ENCODE measurements around the gene RBM41.
A peak's percentile ranks its signal among the peaks of the same experiment; 100 is the strongest.
"Not testable (repeated sequence)": the region's sequence is repeated elsewhere in the genome, so short reads cannot be mapped to it uniquely, and the experiment has no call there.

RBM41 gene

DNA sequence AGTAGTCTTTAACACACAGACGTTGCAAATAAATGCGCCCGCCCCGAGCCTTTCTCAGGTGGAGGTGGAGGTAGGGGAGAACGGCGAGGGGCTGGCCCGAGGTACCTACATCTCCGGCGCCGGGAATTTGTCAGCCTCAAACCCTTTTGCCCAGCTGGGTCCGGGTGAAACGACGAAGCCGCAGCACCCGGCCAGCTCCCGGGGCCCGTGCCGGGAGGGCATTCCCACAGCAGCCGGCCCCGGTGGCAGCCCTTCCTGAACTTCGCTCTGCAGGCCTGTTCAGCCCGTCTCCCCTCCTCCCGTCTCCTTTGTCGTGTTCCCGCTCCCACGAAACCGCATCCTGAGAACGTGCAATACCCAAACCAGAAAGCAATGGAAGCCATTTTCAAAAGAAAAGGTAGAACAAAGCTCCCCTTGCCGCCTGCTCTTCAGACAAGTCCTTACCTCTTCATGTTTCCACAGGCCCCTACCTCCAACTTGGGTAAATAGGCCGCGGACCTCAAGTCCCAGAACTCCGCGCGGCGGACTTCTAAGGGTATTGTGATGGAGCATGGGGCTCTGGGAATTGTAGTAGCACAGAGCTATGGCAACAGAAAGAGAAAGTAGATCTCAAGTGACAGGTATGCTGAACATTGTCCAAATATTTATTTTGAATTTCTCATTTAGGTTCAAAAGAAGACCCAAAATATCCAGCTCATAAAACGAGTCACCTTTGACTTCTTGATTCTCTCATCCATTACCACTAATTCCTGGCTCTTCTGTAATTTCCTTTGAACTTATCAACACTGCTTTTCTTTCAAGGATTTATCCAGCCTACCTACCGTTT lies at the start of gene RBM41:
RBM41 (minus strand) TSS at position 501 of the 826 bp plus-strand sequence; CDS start at position 452, 49 bp downstream.
- ATAC-seq (peak; percentile 100), DNase-seq (peak; percentile 57 to 78)
- Mint-ChIP-seq H3K9me3 (no peaks in the 10 kb centered on the region), H3K27me3 (no peaks in the 10 kb centered on the region), H3K4me3 (peak within 1 kb of the TSS; percentile 97 to 100), H3K4me1 (peaks cover 22% of the 10 kb centered on the region), H3K27ac (peak within 1 kb of the TSS; percentile 98 to 99)

DNA sequence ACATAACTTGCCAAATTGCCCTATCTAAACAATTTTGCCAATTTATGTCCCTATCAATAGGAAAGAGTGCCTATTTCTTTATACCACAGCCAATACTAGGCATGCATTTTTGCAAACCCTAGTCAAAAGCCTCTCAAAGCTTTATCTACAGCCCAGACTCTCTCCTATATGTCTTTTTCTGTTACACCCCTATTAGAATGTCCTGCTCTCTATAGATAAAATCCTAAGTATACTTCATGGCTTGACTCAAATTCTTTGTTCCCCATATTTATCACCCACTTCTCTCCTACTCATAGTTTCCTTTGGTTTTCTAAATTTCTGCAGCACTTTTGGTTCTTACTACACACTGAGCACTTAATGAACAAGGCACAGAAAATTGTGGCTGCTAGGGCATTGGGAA lies 49.6 kb upstream of the RBM41 start:
- H3K4me1 Mint-ChIP-seq, result no peaks in the 10 kb centered on the region
- H3K27me3 Mint-ChIP-seq, result no peaks in the 10 kb centered on the region
- ATAC-seq (no peak), DNase-seq (no peak)
- H3K4me3 Mint-ChIP-seq, result no peak overlapping the region
- H3K9me3 Mint-ChIP-seq, result no peaks in the 10 kb centered on the region
- H3K27ac Mint-ChIP-seq, result no peak overlapping the region

DNA sequence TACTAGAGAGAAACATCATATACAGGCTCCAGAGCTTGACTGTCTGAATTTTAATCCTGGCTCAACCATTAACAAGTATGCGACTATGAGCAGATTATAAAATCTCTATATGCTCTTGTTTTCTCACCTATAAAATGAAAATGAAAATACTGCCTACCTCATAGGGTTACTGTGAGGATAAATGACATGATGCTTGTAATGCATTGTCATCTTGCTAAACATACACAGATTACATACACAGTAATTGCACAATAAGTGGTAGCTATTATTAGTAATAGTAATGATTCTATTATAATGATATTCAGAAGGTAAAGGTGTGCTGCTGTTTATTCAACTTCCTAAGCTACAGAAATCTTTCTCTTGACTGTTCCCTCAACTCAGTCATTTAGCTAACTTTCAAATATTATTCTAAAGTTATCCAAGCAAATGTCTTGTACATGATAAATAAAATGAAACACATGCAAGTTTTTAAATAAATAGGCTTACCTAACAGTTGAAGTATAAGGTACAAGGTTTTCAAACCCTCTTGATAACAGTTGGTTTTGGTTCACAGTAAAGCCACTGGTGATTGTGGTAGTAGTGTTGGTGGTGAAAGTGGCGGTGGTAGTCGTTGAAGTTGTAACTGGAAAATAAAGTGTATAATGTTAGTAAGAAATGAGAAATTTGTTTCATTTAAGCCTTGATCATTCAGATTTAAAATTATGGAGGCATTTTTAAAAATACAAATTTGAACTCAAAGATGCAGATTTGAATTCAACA lies 48.7 kb upstream of the RBM41 start:
- no peaks in the 10 kb centered on the region for H3K4me1 Mint-ChIP-seq
- DNase-seq, result no peak
- H3K4me3 Mint-ChIP-seq, result no peak overlapping the region
- H3K9me3 Mint-ChIP-seq, result no peaks in the 10 kb centered on the region
- no peak for ATAC-seq
- no peaks in the 10 kb centered on the region for H3K27me3 Mint-ChIP-seq
- no peak overlapping the region for H3K27ac Mint-ChIP-seq

DNA sequence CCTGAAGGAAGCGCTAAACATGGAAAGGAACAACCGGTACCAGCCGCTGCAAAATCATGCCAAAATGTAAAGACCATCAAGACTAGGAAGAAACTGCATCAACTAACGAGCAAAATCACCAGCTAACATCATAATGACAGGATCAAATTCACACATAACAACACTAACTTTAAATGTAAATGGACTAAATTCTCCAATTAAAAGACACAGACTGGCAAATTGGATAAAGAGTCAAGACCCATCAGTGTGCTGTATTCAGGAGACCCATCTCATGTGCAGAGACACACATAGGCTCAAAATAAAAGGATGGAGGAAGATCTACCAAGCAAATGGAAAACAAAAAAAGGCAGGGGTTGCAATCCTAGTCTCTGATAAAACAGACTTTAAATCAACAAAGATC lies 39.0 kb upstream of the RBM41 start:
- not testable (repeated sequence) for H3K27ac Mint-ChIP-seq, H3K27me3 Mint-ChIP-seq, H3K4me1 Mint-ChIP-seq, H3K4me3 Mint-ChIP-seq, H3K9me3 Mint-ChIP-seq, ATAC-seq, DNase-seq

DNA sequence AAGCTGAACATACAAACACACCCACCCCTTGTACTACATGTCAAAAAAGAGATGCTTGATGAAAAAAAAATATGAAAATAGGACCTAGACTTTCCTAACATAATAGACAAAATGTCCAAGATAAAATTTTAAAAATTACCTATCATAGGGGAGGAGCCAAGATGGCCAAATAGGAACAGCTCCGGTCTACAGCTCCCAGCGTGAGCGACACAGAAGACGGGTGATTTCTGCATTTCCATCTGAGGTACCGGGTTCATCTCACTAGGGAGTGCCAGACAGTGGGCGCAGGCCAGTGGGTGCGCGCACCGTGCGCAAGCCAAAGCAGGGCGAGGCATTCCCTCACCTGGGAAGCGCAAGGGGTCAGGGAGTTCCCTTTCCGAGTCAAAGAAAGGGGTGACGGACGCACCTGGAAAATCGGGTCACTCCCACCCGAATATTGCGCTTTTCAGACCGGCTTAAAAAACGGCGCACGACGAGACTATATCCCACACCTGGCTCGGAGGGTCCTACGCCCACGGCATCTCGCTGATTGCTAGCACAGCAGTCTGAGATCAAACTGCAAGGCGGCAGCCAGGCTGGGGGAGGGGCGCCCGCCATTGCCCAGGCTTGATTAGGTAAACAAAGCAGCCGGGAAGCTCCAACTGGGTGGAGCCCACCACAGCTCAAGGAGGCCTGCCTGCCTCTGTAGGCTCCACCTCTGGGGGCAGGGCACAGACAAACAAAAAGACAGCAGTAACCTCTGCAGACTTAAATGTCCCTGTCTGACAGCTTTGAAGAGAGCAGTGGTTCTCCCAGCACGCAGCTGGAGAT lies 37.2 kb upstream of the RBM41 start:
- H3K27ac Mint-ChIP-seq, result peak overlapping the region; percentile 33 to 82
- ATAC-seq, result peak; percentile 33
- H3K27me3 Mint-ChIP-seq, H3K4me1 Mint-ChIP-seq, H3K9me3 Mint-ChIP-seq: not testable (repeated sequence)
- H3K4me3 Mint-ChIP-seq, result peak overlapping the region; percentile 73 to 80
- DNase-seq, result peak in 1 of 2 donors; percentile 9

DNA sequence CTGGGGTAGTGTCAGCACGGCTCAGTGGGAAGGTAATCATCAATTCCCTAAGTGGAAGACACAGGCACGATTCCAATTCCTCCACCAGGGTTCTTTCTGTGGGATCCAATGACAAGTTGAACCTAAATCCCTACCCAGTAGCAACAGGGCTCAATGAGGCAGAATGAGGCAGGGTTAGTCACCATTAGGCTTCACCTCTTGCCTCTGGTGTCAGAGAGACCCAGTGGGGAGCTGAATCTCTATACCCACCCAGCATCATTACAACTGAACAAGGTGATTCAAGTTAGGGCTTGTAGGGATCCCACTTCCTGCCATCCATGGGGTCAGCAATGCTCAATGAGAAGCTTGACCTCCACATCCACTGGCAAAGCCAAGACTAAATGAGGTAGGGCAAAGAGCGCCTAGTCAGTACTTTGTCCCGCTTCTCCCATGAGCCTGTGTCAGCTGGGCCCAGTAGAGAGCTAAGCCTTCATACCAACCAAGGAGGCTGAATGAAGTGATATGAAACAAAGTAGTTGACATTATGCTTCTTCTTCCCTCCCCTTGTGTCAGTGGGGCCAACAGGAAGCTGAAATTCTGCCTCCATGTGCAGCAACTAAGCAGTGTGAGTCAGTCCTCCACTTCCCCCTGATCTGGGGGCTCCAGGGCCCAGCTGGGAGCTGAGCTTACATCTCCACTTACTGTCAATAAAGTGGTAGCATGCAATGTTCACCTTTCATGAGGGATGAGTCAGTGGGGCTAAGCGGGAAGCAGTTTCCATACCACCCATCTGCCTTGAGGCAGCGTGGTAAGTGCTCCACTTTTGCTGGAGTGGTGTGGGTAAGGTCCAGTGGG lies 36.4 kb upstream of the RBM41 start:
- H3K9me3 Mint-ChIP-seq, result no peaks in the 10 kb centered on the region
- peak overlapping the region; percentile 33 to 82 for H3K27ac Mint-ChIP-seq
- H3K27me3 Mint-ChIP-seq, result no peaks in the 10 kb centered on the region
- ATAC-seq (peak; percentile 87), DNase-seq (peak; percentile 7 to 31)
- peak overlapping the region; percentile 73 to 80 for H3K4me3 Mint-ChIP-seq
- peaks cover 5% of the 10 kb centered on the region for H3K4me1 Mint-ChIP-seq

DNA sequence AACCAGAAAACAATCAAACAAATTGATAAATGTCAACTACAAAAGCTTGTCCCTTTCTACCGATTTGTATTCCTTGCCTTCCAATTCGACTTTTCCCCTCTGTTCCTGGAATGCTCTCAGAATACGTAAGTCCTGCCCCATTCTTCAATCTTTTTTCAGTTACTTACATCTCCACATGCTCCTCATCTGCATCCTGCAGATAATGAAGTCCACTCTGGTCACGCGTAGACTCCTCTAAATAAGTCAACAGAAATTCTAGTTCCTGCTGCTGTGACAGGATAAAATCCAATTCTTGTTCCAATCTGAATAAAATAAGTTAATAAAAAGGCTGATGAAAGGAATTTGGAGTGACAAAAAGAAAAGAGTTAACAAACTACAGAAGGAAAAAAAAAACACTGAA lies 34.4 kb upstream of the RBM41 start:
- peaks cover 5% of the 10 kb centered on the region for H3K4me1 Mint-ChIP-seq
- no peak overlapping the region for H3K4me3 Mint-ChIP-seq
- H3K9me3 Mint-ChIP-seq, result no peaks in the 10 kb centered on the region
- peak overlapping the region in 1 of 2 donors; percentile 57 for H3K27ac Mint-ChIP-seq
- ATAC-seq, result no peak
- DNase-seq, result no peak
- no peaks in the 10 kb centered on the region for H3K27me3 Mint-ChIP-seq

DNA sequence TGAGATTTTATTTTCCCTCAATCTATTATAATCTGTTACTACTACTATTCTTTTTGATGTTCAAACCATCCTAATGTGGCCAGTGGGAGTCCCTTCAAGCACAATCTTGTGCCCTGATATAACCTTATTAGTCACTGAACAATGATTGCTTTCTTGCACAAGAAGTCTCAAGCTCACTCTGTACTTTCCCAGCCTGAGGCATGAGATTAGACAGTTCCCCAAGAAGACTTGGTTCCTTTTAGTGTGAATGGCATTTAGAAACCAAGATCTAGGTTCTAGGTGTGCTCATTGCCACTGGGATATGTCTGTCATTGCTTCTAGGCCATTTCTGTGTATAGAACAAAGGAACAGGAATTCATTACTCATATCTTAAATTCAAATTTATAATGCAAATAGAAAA lies 28.0 kb upstream of the RBM41 start:
- ATAC-seq, result no peak
- Mint-ChIP-seq H3K4me1 (peaks cover 5% of the 10 kb centered on the region), H3K27me3 (no peaks in the 10 kb centered on the region), H3K4me3 (no peak overlapping the region), H3K9me3 (no peaks in the 10 kb centered on the region), H3K27ac (no peak overlapping the region)
- DNase-seq, result no peak

DNA sequence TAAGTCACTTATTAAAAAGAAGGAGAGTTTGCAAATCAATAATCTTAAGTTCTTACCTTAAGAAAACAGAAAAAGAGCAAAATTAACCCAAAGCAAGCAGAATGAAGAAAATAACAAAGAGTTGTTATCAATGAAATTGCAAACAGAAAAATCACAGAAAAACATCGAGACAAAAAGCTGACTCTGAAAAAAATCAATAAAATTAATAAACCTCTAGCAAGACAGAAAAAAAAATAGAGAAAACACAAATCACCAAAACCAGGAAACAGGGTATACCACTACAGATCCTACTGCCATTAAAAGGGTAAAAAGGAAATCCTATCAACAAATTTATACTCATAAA lies 17.3 kb upstream of the RBM41 start:
- Mint-ChIP-seq H3K4me3 (peak overlapping the region; percentile 56 to 59), H3K9me3 (no peaks in the 10 kb centered on the region), H3K27ac (peak overlapping the region in 1 of 2 donors; percentile 88), H3K4me1 (peaks cover 13% of the 10 kb centered on the region), H3K27me3 (no peaks in the 10 kb centered on the region)
- DNase-seq, result no peak
- no peak for ATAC-seq

DNA sequence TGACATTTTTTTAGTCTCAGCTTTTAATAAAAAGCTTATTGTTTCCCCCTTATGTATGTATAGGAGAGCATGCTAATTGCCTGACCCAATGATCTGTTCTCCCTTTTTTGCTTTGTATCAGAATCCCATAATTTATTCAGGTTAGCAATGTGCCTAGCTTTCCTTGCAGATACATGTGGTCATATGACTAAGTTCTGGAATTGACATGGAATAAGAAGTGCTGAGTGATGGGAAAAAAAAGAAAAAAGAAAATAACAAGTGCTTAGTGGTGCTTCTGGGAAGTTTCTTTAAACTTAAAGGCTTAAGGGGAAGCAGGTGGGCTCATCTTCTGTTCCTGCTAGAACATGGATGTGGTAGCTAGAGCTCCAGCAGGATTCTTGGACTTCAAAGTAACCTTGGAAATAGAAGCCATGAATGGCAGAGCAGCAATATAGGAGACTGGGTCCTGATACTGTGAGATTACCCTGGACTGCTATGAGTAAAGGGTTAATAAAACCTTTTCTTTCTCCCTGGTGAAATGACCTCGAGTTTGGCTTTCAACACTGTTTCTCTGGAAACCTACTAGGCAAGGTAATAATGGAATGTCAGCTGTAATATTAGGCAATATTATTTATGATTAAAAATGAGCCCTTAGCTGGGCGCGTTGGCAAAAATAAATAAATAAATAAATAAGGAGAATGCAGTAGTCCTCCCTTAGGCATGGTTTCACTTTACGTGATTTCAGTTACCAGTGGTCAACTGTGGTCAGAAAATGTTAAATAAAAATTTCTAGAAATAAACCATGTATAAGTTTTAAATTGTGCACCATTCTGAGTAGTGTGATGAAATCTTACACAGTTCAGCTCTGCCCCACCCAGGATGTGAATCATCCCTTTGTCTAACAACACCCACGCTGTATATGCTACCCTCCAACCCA lies 16.7 kb upstream of the RBM41 start:
- Mint-ChIP-seq H3K4me3 (peak overlapping the region; percentile 56 to 59), H3K9me3 (no peaks in the 10 kb centered on the region), H3K4me1 (peaks cover 13% of the 10 kb centered on the region), H3K27me3 (no peaks in the 10 kb centered on the region), H3K27ac (peak overlapping the region; percentile 59 to 88)
- no peak for DNase-seq
- peak; percentile 90 for ATAC-seq

DNA sequence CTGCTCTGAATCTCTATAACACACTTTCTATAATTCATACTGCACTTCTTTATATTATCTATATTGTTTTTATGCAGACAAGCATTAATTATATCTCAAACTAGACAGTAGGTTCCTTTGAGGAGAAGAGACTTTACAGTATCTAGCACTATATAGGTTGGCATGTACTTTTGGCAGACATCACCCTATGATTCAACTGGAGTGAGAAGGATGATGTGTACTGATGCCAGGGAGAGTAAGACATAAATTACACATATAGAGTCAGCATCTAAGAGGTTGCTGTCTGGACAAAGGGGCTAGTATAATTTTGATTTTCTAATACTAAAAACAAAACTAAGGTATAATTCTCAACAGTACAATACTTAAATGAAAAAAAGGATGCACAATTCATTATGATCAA lies 5.1 kb upstream of the RBM41 start:
- H3K4me3 Mint-ChIP-seq, result no peak overlapping the region
- no peaks in the 10 kb centered on the region for H3K27me3 Mint-ChIP-seq
- DNase-seq (no peak), ATAC-seq (no peak)
- H3K4me1 Mint-ChIP-seq, result no peaks in the 10 kb centered on the region
- H3K27ac Mint-ChIP-seq, result no peak overlapping the region
- H3K9me3 Mint-ChIP-seq, result no peaks in the 10 kb centered on the region

DNA sequence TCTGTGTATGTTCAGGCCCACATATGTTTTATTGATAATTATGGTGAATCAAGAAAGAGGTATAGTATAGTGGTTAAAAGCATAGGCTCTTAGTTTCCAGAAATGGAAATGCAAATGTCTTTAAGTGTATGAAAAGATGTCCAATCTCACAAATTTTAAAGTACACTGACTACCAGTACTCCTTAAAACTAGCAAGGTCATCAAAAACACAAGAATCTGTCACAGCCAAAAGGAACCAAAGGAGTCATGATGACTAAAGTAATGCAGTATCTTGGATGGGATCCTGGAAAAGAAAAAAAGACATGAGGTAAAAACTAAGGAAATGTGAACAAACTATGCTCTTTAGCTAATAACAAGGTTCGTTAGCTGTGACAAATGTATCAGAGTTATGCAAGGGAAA lies 661 bp upstream of the RBM41 start:
- ATAC-seq (no peak), DNase-seq (no peak)
- H3K27ac Mint-ChIP-seq, result peak overlapping the region; percentile 10 to 99
- no peaks in the 10 kb centered on the region for H3K9me3 Mint-ChIP-seq
- H3K27me3 Mint-ChIP-seq, result no peaks in the 10 kb centered on the region
- peak overlapping the region; percentile 97 to 100 for H3K4me3 Mint-ChIP-seq
- H3K4me1 Mint-ChIP-seq, result peaks cover 16% of the 10 kb centered on the region

DNA sequence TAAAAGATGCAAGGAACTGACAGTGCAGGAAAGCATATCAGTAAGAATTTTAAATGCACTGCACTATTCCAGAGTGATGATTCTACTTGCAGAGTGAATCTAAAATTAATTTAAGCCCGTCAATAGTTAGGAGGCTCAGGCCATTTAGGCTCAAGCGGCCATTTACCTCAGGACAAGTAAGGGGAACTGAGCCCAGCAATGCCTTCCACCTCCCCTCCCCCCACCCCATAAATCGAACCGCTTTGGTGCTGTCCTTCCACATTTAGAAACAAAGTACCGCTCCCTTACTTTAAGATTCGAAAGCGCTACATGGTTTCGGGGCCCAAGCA lies 665 bp downstream of the RBM41 start:
- Mint-ChIP-seq H3K27me3 (no peaks in the 10 kb centered on the region), H3K4me1 (peaks cover 22% of the 10 kb centered on the region), H3K4me3 (peak overlapping the region; percentile 97 to 100), H3K9me3 (no peaks in the 10 kb centered on the region), H3K27ac (peak overlapping the region in 1 of 2 donors; percentile 85)
- no peak for DNase-seq
- ATAC-seq, result no peak

DNA sequence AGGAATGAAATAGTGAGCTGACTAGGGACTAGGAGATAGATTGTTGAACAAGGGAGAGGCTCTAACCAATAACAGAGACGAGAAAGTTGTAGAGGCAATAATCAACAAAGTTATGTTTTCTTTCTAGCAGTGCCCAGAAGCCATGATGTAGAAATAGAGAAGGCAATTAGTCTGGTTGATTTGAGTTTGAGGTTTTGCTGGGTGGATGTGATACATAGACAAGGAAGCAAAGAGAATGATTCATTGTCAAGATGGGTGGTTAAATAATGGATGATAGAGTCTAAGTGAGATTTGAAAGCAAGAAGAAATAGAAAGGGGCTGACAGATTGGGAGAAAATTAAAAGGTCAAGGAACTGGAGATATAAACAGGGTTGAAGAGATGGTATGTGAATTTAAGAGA lies 11.2 kb downstream of the RBM41 start:
- no peaks in the 10 kb centered on the region for H3K9me3 Mint-ChIP-seq
- no peaks in the 10 kb centered on the region for H3K27me3 Mint-ChIP-seq

More for the DNA sequence above, 11.2 kb downstream of the RBM41 start:
- Mint-ChIP-seq H3K27ac (no peak overlapping the region), H3K4me1 (peaks cover 16% of the 10 kb centered on the region), H3K4me3 (no peak overlapping the region)
- no peak for ATAC-seq
- DNase-seq, result no peak
